NCI-H1092 treated with DMSO at 0.1 percent for 48 hours (cell line): Measurements from ENCODE around the gene RNF20.
"Not testable (repeated sequence)": the region's sequence is repeated elsewhere in the genome, so short reads cannot be mapped to it uniquely, and the experiment has no call there.

ENCODE experiments used
- DNase-seq: peaks from one replicate; lab custom pipeline; 2025; lab: John Stamatoyannopoulos, UW

The RNF20 gene, protein sequence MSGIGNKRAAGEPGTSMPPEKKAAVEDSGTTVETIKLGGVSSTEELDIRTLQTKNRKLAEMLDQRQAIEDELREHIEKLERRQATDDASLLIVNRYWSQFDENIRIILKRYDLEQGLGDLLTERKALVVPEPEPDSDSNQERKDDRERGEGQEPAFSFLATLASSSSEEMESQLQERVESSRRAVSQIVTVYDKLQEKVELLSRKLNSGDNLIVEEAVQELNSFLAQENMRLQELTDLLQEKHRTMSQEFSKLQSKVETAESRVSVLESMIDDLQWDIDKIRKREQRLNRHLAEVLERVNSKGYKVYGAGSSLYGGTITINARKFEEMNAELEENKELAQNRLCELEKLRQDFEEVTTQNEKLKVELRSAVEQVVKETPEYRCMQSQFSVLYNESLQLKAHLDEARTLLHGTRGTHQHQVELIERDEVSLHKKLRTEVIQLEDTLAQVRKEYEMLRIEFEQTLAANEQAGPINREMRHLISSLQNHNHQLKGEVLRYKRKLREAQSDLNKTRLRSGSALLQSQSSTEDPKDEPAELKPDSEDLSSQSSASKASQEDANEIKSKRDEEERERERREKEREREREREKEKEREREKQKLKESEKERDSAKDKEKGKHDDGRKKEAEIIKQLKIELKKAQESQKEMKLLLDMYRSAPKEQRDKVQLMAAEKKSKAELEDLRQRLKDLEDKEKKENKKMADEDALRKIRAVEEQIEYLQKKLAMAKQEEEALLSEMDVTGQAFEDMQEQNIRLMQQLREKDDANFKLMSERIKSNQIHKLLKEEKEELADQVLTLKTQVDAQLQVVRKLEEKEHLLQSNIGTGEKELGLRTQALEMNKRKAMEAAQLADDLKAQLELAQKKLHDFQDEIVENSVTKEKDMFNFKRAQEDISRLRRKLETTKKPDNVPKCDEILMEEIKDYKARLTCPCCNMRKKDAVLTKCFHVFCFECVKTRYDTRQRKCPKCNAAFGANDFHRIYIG

DNA sequence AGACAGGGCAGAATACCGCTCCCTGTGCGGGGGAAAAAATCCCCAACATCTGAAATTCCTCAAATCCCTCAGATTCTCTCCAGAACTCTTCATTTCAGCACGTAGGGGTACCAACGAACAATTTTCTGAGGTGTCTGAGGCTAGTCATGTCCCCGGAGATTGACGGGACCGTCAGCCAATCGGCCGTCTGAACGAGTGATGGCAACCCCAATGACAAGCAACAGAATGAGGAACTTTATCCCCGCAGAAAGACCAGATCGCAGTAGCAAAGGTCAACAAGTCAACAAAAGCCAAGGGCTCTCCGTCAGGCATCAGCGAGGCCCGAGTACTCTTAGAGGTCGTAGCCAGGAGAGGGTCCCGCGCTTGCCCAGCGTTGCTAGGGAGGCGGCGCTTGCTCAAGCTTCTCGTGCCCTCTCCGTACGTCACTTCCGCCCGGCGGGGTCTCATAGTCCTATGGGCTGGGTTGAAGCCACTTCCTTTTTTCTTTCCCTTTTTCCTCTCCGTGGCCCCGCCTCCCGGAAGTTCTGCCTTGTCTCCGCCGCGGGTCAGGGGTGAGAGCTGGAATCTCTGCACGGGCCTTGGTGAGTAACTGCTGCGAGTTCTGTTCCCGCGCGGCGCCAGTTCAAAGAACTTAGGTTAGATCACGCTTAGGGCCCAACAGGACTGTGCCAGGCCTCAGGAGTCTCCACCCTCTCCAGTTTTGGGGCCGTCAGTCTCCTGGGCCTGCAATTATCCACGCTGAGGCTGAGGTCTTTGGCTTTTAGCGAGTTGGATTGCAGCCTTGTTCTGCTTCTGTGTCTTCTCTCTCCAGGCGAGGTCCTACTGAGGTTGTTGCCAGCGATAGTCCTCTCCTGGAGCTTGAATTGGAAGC, at the start of gene RNF20:
TSS of gene RNF20 (plus strand) at position 520 of the 871 bp plus-strand sequence. CDS start 1,571 bp downstream, outside the sequence.
- DNase-seq: peak; percentile 100

DNA sequence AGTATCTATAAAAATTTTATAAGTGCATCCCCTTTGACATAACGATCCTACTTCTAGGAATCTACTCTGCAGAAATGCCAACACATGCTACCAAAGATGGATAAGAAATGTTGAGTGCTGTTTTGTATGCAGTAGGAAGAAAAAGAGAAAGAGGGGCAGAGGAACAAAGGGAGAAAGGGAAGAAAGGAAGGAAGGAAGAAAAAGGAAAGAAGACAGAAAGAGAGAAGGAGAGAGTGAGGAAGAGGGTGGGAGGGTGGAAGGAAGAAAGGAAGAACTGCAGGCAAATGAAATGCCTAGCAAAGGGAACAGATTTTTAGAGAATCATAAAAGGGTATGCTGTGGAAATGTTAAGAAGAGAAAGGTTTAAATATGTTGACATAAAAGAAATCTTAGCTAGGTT, 49.6 kb upstream of the RNF20 start:
- no peak for DNase-seq

DNA sequence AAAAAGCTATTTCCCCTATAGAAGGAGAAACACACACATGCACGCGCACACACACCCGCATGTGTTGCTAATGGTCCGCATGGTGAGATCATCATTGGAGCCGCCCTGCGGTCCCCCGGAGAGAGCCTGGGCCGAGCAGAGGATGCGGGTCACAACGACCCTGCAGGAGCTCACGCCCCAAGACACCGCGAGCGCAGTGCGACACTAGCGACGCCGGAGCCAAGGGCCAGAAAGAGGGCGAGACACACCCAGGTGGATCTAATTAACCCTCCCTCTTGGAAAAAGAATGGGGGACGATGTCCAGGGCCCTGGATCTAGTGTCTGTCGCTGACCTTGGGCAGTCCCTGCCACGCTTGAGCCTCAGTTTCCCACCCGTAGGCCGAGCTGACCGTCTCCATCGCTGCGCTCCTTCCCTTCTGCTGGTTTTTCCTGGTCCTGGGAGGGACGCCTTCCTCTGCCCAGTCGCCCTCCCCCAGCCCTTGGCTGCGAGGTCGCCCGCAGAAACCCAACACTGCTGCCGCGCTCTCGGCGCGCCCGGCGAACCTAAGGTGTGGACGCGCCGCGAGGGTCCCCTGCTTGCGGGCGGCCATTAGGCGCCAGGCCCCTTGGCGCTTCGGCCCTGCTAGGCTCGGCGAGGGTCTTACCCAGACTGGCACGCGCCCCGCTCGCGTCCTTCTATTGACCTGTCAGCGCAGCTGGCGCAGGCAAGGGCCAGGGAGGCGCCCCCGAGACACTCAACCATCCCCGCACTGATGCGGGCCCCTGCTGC, 47.5 kb upstream of the RNF20 start:
- peak; percentile 78 for DNase-seq

DNA sequence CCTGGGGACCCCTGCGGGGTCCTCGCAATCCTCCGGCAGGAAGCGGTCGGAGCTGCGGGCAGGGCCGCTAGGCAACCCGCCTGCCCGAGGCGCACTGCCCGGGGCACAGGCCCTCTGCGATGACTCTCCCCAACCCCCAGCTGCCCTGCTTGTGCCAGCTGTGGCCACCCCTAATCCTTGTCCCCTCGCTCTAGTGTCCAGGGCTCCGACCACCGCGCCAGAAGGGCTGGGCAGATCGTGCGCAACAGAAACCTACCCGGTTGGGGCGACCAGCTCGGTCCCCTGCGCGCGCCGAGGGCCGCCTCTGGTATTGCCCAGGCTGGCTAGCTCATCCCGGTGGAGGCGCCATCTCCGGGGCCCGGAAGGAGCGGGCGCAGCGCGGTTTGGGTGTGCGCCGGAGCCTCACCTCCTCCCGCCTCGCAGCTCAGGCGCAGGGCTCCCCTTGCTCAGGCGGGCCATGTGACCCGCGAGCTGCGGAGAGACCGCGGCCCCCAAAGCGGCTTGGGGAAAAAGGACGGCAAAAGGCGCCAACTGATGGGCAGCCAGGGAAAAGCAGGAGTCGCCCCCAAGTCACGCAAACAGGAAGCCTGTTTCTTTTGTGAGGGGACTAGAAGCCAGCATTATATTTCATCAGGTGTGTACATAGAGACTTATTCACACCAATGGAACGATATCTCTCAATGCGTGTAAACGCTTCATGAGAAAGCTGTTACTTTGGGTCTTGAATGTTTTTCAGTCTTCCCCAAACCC, 46.8 kb upstream of the RNF20 start:
- peak; percentile 87 for DNase-seq

DNA sequence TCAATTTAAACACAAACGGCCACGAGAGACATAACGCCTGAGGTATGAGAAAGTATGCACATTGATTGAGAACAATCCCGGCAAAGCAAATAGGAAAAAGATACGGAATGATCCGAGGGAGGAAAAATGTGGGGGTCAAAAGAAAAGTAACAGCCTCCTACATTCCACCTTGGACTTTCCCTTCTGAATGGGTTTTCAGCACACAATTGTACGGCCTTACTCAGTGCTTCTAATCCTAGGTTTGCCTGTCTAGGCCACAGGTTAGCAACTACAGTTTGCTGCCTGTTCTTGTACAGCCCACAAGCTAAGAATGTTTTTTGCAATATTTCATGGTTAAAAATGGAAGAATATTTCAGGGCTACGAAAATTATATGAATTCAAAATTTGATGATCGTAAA, 46.2 kb upstream of the RNF20 start:
- no peak for DNase-seq

DNA sequence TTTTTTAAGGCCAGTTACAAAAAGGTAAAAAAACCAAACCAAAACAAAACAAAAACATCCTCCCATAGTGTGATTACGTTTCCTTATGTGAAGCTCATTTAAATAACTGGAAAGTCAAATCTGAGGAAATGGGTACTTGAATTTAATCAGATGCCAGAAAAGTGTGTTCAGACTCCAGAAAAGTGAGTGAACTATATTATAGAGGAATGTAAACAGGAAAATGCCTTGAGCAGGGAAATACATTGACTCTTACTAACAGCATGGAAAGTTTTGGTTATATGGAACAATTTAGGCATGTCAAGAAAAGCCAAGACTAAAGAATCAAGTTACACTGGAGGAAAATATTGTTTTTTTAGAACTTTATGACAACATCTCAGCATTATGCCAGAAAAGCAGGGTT, 37.8 kb upstream of the RNF20 start:
- no peak for DNase-seq

DNA sequence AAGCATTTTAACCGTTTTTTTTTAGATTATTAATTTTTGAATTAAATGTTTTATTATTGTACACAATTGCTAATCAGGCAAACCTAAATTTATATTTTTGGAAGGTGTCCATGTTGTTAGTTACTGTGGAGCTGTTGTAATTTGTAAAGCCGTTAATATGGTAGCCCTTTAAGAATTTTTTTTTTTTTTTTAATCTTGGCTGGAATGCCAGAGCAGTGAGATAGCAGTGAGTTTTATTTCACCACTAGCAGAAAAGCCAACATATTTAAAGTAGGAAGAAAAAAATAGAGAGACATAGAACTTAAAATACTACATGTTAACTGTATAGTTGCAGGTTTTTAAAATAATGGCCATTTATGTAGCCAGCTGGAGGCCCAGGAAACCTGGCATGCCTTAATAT, 35.3 kb upstream of the RNF20 start:
- DNase-seq: no peak

DNA sequence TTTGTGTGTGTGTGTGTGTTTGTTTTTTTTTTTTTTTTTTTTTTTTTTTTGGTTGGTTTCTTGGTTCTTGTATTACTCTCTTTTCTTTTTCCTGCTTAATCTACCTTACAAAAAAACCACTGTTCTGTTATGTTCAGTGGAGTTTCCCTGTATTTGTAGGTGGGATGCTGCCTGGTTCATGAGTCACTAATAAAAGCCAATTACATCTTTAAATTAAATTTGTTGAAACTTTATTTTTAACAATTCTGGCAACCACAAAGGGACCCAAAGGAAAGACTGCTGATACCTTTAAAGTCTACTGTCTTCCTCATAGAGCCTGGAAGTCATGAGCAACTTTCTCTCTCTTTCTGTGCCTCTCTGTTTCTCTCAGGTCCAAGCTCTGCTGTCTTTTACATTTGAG, 29.5 kb upstream of the RNF20 start:
- no peak for DNase-seq

DNA sequence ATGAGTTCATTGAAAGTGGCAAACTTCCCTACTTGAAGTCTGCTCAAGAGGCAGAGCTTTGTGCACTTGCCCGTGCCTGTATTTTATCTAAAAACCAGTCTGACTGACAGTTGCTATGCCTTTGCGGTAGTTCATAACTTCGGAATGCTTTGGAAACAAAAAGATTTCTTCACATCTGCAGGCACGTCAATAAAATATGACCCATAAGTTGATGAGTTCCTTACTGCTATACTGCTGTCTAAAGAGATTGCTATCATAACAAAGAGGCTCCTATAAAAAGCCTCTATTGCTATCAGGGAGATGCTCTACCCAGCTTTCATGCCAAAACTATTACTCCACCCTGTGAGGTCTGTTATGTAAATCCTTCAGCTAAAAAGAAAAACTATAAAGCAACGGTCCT, 25.4 kb upstream of the RNF20 start:
- DNase-seq: no peak

DNA sequence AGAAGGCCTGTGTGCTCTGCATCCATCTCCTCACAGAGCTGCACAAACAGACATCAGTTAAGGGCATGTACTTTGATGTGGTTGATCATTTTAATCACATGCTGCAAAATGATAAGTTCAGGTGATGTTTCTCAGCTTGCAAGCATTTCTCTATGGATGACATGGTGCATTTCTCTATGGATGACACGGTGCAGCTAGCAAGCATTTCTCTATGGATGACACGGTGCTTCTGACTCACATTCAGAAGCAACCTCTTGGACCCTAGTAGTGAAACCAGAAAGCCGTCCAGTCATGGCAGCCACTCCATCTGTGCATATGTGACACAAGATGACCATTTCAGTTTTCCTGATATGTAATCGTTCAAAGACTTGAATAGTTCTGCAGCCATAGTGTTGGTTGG, 24.1 kb upstream of the RNF20 start:
- DNase-seq: no peak

DNA sequence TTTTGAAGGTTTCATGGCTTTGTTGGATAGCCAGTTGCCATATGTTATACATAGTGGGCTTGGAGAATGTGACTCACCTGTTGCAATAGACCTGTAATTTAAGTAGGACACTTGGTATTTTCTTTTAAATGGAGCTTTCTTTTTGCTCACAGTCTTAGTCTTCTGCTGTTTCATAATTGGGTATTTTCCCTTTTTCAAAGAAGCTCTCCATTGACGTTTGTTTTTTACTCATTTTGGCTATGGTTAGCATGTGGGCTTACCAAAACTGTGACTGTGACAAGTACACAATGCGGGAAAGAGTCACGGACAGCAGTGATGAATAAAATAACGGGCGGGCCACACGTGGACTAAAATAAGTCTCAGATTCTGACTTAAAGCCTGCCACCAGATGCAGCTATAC, 23.2 kb upstream of the RNF20 start:
- no peak for DNase-seq

DNA sequence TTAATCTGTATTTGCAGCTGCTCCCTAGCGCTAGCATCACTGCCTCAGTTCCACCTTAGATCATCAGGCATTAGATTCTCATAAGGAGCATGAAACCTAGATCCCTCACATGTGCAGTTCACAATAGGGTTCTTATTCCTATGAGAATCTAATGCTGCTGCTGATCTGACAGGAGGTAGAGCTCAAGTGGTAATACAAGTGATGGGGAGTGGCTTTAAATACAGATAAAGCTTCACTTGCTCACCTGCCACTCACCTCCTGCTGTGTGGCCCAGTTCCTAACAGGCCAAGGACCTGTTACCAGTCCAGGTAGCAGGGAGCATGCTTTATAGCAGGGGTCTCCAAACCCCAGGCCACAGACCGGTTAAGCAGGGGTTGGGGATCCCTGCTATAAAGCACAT, 22.6 kb upstream of the RNF20 start:
- no peak for DNase-seq

DNA sequence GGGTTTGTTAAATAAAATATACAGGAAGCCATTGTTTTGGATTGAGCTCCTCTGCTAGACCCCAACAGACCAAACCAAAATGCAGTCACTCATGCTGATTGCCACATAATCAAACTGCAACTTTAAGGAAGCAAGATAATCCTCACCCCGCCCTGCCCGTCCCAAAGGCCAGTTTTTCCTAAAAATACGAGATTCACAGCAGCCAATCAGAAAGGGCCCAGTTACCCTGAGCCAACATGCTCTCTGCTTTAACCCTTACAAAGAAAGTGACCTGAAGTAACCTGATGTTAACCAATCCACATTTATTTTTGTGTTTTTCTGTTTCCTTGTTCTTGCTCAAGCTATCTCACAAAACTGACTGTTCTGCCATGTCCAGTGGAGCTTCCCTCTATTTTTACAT, 21.5 kb upstream of the RNF20 start:
- no peak for DNase-seq

DNA sequence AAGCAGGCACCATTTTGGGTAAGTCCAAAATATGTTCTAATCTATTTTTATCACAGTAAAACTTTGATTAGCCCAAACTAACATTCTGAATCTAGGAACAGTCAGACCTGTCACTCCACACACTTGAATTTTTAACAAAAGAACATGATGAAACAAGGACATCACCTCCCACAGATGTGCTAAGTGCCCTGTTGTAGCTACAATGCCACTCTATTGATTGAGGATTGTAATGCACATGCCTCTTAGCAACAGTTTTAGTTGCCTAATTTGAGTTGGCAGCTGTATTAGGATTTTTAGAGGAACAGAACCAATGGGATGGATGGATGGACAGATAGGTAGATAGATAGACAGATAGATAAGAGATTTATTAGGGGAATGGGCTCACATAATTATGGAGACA, 20.3 kb upstream of the RNF20 start:
- no peak for DNase-seq

DNA sequence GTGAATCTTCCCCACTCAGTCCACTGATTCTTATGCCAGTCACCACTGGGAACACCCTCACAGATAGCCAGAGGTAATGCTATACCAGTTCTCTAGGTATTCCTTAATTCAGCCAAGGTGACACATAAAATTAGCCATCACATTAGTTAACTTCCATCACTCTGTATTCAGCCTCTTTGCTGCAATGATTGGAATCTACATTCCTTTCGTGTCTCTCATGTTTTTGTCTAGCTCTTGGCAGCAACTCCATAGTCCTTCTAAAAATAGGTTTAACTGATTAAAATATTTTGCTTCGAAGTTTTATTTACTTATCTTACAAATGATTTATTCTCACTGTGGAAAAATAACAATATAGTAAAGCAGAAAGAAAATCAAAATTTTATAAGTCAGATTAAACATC, 19.6 kb upstream of the RNF20 start:
- no peak for DNase-seq

DNA sequence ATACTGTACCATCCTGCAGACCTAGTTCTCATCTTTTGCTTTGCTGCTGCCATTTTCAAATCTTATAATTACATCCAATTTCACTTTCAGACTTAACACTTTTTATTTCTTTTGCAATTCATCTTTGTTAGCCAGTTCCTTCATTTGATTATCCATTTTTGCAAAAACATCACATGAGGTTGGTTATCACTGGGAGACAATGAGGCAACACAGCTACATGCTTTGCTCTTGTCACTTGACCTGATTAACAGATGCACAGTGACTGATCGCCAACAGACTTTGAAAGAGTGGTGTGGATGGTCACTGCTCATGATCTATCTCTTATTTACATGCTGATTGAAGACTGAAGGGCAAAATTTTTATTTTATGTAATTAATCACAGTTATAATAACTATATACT, 17.0 kb upstream of the RNF20 start:
- DNase-seq: no peak

DNA sequence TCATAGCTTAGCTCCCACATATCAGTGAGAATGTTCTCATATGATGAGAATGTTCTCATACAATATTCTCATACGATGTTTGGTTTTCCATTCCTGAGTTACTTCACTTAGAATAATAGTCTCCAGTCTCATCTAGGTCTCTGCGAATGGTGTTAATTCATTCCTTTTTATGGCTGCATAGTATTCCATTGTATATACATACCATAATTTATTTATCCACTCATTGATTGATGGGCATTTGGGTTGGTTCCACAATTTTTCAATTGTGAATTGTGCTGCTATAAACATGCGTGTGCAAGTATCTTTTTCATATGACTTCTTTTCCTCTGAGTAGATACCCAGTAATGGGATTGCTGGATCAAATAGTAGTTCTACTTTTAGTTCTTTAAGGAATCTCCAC, 15.2 kb upstream of the RNF20 start:
- DNase-seq: not testable (repeated sequence)

DNA sequence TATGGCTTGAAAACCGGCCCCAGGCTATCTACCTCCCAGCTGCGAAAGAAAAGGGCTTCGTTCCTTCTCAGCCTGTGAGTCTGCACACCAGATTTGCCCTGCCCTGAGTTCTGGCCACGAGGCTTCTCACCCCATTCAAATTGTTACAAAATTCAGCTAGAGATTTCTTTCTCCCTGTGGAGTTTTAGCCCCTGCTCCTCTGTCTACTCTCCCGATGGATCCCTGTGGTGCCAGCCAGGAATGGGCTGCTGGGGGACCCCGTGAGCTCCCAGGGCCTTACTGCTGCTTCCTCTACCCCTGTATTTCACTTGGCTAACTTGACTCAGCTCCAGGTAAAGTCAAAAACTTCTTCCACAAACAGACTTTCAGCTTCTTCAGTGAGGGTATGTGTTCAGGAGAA, 9.3 kb upstream of the RNF20 start:
- DNase-seq: no peak

DNA sequence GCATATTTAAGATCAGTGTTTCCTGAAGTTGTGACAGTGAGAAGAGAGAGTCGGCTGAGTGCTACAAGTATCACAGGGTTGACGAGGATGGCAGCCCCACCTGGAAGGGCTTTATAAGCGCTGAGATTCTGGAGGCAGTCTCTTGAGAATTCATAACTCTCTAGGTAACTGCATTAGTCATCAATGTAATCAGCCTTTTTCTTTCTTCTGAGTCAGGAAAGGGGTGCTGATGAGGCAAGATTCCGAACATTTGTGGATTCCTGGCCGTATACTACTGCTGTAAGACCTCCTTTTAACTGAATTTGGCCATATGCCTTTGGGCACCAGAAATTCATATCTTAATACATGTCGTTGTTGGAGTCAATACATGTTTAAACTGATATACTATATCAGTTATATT, 6.6 kb upstream of the RNF20 start:
- DNase-seq: no peak

DNA sequence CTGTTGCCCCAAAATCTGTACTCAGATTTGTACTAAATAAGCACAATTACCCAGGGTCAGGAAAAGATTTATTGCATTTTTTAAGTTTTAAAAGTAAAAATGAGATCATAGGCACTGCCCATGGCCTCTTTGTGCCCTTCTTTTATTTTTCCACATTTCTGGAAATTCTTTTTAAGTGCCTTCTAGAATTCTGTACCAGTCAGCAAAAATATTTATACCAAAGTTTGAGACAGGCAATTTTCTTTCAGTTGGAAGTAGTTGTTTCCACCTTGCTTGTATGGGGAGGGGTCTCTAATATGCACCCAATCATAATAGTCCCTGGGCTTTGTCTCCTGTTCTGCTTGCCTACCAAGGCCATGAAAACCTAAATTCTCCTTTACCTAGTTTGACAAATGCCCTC, 5.6 kb upstream of the RNF20 start:
- DNase-seq: no peak
